ENCODE measurements around the gene MCC.

DNA sequence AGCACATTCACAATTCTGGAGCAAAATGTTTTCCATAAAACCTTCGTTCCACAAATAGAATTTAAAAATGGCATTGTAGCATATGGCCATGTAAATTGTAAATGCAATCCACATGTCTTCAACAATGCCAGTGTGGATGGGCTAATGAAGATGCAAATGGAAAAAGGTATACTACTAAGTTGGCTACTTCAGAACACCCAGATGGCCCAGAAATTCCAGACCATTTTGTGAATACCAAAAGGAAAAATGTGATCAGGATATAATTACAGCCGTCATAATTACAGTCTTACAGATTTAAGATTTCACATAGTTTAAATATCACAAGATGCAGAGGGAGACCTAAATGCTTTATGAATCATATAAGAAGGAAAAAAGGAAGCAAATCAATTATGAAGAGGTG, 170.6 kb downstream of the MCC start:
- no peak for TF ChIP-seq ZNF274 (IDR thresholded peaks at IDR 0.05; ENCODE audit: low read depth, low read length)
- no peak for TF ChIP-seq YY1 (IDR thresholded peaks at IDR 0.05; ENCODE audit: insufficient read depth, insufficient read length)
